DOHH2 (cell line): Measurements from ENCODE around the gene KCNG2.

Source experiments
- H3F3A ChIP-seq: fragments of 200-600 bp; sonication (generic), shearing (Covaris generic); 2 replicates; pipeline ENCODE4 v1.6.0; 2016; ENCODE audit warnings: antibody characterized with exemption, mild to moderate bottlenecking; ENCODE audit not compliant: control insufficient read depth, insufficient read depth
- H3K27ac ChIP-seq: fragments of 200-600 bp; sonication (generic); 2 replicates; pipeline ENCODE4 v1.5.1; 2014; ENCODE audit warnings: low read depth, mild to moderate bottlenecking, low read length, moderate library complexity
- H3K27me3 ChIP-seq: fragments of 200-600 bp; sonication (generic); 2 replicates; pipeline ENCODE4 v1.6.1; 2014; ENCODE audit warnings: mild to moderate bottlenecking, low read length, mixed read lengths; ENCODE audit not compliant: control insufficient read depth
- H3K36me3 ChIP-seq: fragments of 200-600 bp; sonication (generic); 2 replicates; pipeline ENCODE4 v1.6.1; 2014; ENCODE audit warnings: mild to moderate bottlenecking, low read length, moderate library complexity, mixed read lengths; ENCODE audit not compliant: control insufficient read depth
- H3K4me1 ChIP-seq: fragments of 200-600 bp; sonication (generic); 2 replicates; pipeline ENCODE4 v1.6.1; 2014; ENCODE audit warnings: mild to moderate bottlenecking, low read length, mixed read lengths; ENCODE audit not compliant: control insufficient read depth
- H3K4me2 ChIP-seq: fragments of 200-600 bp; sonication (generic); 2 replicates; pipeline ENCODE4 v1.6.0; 2014; ENCODE audit warnings: mild to moderate bottlenecking, low read length, moderate library complexity
- H3K4me3 ChIP-seq: fragments of 200-600 bp; sonication (generic); 2 replicates; pipeline ENCODE4 v1.5.1; 2014; ENCODE audit warnings: mild to moderate bottlenecking, low read length, mixed read lengths
- H3K79me2 ChIP-seq: fragments of 200-600 bp; sonication (generic); 2 replicates; pipeline ENCODE4 v1.6.1; 2014; ENCODE audit warnings: mild to moderate bottlenecking, low read length, mixed read lengths; ENCODE audit not compliant: control insufficient read depth
- H3K9me2 ChIP-seq: fragments of 200-600 bp; sonication (generic); replicated peaks from 2 replicates; pipeline ENCODE4 v1.6.1; 2014; ENCODE audit warnings: mild to moderate bottlenecking, low read length, mixed read lengths; ENCODE audit not compliant: control insufficient read depth
- H3K9me3 ChIP-seq: fragments of 200-600 bp; sonication (generic); 2 replicates; pipeline ENCODE4 v1.6.1; 2014; ENCODE audit warnings: antibody characterized with exemption, low read length, mixed read lengths; ENCODE audit not compliant: control insufficient read depth, insufficient read depth
- H4K20me1 ChIP-seq: fragments of 200-600 bp; sonication (generic); 2 replicates; pipeline ENCODE4 v1.6.0; 2014; ENCODE audit warnings: low read depth, mild to moderate bottlenecking, antibody characterized with exemption, low read length, moderate library complexity; ENCODE audit not compliant: control insufficient read depth, insufficient read depth
- CTCF ChIP-seq: fragments of 200-600 bp; sonication (generic); IDR thresholded peaks from one replicate; pipeline ENCODE4 v1.5.1; 2014; ENCODE audit warnings: antibody characterized with exemption, mild to moderate bottlenecking, low read depth, low read length; ENCODE audit not compliant: poor library complexity, severe bottlenecking
- EZH2phosphoT487 ChIP-seq: fragments of 200-600 bp; sonication (generic); IDR thresholded peaks from 2 replicates; pipeline ENCODE4 v1.6.1; 2017; ENCODE audit warnings: borderline replicate concordance, mild to moderate bottlenecking, antibody characterized with exemption, low read length, moderate library complexity, mixed read lengths

KCNG2 gene

DNA sequence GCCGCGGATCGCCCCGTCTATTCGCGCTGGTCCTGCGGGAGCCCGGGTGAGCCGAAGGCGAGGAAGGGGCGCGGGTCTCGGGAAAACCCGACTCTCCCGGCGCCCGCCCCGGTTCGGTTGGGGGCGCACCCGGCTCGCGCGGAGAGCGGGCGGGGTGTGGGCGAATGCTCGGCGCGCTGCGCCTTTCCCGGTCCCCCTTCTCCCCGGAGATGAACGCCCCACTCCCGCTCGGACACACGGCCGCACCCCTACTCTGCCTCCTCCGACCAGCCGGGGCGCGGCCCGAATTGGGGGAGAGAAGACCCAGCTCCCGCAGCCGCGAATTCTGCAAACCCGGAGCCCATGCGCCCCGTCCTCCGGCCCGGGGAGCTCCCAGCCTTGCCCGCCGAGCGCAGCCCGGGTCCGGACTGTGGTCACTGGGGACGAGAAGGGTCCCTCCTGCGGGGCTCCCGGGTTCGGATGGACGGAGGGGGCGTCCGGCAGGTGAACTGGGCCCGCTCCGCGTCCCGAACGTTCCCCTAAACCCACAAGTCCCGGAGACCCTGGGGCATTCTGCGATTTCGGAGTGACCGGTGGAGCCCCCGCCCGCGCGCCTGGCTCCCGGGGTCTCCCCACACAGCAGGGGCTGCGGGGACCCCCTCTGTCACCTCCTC lies 734 bp downstream of the KCNG2 start:
- TF ChIP-seq EZH2phosphoT487 (no peak), CTCF (no peak)

DNA sequence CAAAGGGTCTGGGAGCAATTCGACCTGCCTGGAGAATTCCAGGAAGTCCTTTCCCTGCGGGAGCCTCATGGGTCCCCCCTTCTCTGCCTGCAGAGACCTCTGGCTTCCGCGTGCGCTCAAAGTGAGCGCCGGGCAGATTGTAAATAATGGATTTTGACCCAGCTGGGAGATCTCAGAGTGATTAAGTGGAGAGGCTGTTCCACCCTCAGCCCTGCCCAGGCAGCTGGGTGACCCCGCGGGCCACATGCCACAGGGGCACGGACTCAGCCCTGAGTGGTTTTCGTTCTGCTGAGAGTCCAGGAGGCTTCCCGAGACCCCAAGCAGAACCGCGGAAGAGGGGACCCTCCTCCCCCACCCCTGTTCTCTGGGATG lies 1.2 kb downstream of the KCNG2 start:
- no peaks in the 10 kb centered on the region for H3K36me3 ChIP-seq
- TF ChIP-seq EZH2phosphoT487 (no peak), CTCF (no peak)
- H4K20me1 ChIP-seq: no peaks in the 10 kb centered on the region
- peaks cover 13% of the 10 kb centered on the region for H3K4me1 ChIP-seq
- no peak overlapping the region for H3K4me3 ChIP-seq
- no peaks in the 10 kb centered on the region for H3F3A ChIP-seq
- H3K4me2 ChIP-seq: peak overlapping the region; percentile 22
- peaks cover 4% of the 10 kb centered on the region; the same call in 1 of the 2 replicates for H3K27me3 ChIP-seq
- no peaks in the 10 kb centered on the region for H3K9me3 ChIP-seq
- no peaks in the 10 kb centered on the region for H3K79me2 ChIP-seq
- H3K9me2 ChIP-seq: no peaks in the 10 kb centered on the region
- no peak overlapping the region for H3K27ac ChIP-seq

More for the DNA sequence above, 734 bp downstream of the KCNG2 start:
- Histone ChIP-seq H3K27ac (no peak overlapping the region), H4K20me1 (no peaks in the 10 kb centered on the region), H3K4me2 (no peak overlapping the region), H3K9me3 (no peaks in the 10 kb centered on the region), H3K9me2 (no peaks in the 10 kb centered on the region), H3K79me2 (no peaks in the 10 kb centered on the region), H3K4me3 (no peak overlapping the region), H3K4me1 (peaks cover 13% of the 10 kb centered on the region), H3K27me3 (peaks cover 4% of the 10 kb centered on the region; the same call in 1 of the 2 replicates), H3K36me3 (no peaks in the 10 kb centered on the region), H3F3A (no peaks in the 10 kb centered on the region)

DNA sequence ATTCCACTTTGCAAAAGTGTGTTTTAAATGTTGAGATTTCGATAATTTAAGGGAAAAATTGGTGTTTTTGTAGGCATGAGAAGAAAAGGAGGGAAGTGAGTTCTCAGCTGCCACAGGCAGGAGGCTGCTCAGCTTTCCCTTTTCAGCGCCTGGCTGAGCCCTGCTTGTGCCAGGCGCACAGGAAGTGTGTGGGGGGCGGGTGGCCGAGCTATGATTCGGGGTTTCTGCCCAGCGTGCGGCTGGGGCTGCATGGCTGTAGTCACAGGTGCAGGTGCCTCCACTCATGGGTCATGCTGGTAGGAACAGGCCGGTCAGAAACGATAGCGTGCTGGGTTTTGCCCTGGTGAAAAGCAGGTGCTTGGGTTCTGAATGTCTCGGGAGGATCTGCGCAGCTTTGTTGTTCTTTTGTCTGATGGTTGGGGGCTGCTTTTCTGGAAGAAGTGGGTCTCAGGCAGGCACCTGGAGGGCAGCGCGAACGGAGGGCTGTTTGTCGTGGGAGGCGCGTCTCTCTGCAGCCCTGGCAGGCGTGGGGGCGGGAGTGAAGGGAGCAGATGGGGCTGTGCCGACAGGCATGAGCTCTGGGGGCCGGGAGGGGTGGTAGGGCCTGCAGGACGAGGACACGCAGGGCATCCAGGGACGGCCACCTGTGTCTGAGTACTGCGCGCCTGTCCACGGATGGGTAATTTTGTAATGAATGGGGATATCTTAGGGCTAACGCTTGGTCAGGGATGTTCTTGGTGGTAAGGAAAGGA lies 2.1 kb downstream of the KCNG2 start:
- H3K4me3 ChIP-seq: no peak overlapping the region
- H4K20me1 ChIP-seq: no peaks in the 10 kb centered on the region
- no peak overlapping the region for H3K27ac ChIP-seq

More for the DNA sequence above, 2.1 kb downstream of the KCNG2 start:
- TF ChIP-seq CTCF (no peak), EZH2phosphoT487 (no peak)
- H3K36me3 ChIP-seq: no peaks in the 10 kb centered on the region
- H3K9me3 ChIP-seq: no peaks in the 10 kb centered on the region
- H3K9me2 ChIP-seq: no peaks in the 10 kb centered on the region
- H3K4me2 ChIP-seq: peak overlapping the region; percentile 22
- H3K79me2 ChIP-seq: no peaks in the 10 kb centered on the region
- no peaks in the 10 kb centered on the region for H3F3A ChIP-seq
- peaks cover 20% of the 10 kb centered on the region for H3K4me1 ChIP-seq
- peaks cover 4% of the 10 kb centered on the region; the same call in 1 of the 2 replicates for H3K27me3 ChIP-seq
